Ovary (tissue), 3 donors: ENCODE results near the gene HDGFL2.

ENCODE experiments used
- EP300 ChIP-seq: sonication (generic); formaldehyde crosslinking; IDR thresholded peaks from one replicate; pipeline ENCODE4 v1.6.1; 2017; ENCODE audit warnings: antibody characterized with exemption
- POLR2A ChIP-seq: fragments of 450-650 bp; IDR thresholded peaks from one replicate; pipeline ENCODE4 v1.6.1; 2017; ENCODE audit warnings: antibody characterized with exemption, mild to moderate bottlenecking, moderate library complexity
- TF ChIP-seq, protein P1 (sequence below), 3 donors: fragments of 450-650 bp in 2 of 3; fragments of 200-600 bp in 1 of 3; IDR thresholded peaks; one replicate each; pipeline versions ENCODE4 v1.5.1 to v1.8.0; 2016 to 2022; ENCODE audit warnings: antibody characterized with exemption in 3 of 3, mild to moderate bottlenecking in 1 of 3
- donor health status: DM: no; HTN: no; CAD: no.

DNA sequence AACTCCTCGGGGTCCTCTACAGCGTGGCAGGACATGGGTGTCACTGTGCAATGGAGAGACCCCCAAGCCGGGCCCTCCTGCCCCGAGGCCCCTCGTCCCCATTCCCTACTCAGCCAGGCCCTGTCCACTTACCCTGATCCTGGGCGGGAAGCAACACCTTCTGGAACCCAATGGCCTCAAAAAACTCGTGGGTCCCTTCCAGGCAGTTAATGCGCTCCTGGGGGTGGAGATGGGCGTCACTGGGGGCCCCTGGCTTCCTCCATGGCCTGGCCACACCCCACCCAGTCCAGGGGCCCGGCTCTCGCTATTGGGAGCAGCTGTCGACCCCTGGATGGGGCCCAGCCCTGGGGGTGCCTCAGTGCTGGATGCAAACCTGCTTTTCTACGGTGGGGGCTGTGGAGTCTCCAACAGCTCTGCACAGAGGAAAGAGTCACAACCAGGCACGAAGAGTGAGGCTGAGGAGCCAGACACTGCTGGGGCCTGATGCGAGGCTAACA, 25.3 kb upstream of the HDGFL2 start:
- TF ChIP-seq, protein P1, sequence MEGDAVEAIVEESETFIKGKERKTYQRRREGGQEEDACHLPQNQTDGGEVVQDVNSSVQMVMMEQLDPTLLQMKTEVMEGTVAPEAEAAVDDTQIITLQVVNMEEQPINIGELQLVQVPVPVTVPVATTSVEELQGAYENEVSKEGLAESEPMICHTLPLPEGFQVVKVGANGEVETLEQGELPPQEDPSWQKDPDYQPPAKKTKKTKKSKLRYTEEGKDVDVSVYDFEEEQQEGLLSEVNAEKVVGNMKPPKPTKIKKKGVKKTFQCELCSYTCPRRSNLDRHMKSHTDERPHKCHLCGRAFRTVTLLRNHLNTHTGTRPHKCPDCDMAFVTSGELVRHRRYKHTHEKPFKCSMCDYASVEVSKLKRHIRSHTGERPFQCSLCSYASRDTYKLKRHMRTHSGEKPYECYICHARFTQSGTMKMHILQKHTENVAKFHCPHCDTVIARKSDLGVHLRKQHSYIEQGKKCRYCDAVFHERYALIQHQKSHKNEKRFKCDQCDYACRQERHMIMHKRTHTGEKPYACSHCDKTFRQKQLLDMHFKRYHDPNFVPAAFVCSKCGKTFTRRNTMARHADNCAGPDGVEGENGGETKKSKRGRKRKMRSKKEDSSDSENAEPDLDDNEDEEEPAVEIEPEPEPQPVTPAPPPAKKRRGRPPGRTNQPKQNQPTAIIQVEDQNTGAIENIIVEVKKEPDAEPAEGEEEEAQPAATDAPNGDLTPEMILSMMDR (IDR thresholded peaks at IDR 0.05) = no peak
- no peak for TF ChIP-seq POLR2A
- no peak for TF ChIP-seq EP300
